DOHH2 (cell line): ENCODE measurements around the gene DNAH1.

Experiments used
- EZH2phosphoT487 ChIP-seq: fragments of 200-600 bp; sonication (generic); IDR thresholded peaks from 2 replicates; pipeline ENCODE4 v1.6.1; 2017; ENCODE audit warnings: borderline replicate concordance, mild to moderate bottlenecking, antibody characterized with exemption, low read length, moderate library complexity, mixed read lengths
- TF ChIP-seq, protein P1 (sequence below): fragments of 200-600 bp; sonication (generic); IDR thresholded peaks from one replicate; pipeline ENCODE4 v1.5.1; 2014; ENCODE audit warnings: antibody characterized with exemption, mild to moderate bottlenecking, low read depth, low read length; ENCODE audit not compliant: poor library complexity, severe bottlenecking

DNA sequence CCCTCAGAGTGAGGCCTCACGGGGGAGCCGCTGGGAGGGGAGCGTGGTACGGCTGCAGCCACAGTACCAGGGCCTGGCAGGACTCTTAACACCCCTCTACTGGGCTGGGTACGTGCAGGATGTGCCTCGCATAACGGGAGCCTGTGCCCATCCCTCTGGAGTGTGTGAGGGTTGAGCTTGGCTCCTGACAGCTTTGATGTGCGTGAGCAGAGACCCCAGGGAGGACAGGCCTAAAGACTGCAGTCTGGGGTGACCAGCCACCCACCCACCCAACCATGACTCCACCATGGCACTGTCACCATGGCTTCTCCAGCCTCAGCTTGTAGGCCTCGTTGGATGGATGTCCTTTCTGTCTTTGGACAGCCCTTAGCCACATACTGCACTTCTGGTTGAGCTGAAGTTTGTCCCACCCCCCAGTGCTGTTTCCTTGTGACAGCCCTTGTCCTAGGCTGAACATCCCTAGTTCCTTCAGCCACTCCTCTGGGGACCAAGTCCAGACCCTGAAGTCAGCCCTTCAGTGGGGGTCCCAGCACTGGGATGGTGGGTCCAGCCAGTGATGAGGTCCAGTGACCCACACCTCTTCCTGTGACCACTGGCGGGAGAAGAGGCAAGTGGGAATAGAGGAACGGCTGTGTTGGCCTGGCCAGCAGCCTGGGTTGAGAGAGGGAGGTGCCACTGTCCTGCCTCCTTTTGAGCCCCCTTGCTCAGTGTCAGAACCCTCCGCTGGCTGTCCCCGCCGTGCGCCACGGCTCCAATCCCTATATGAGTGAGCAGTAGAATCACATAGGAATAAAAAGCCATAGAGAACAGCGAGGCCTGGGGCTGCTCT, 22.4 kb upstream of the DNAH1 start:
- TF ChIP-seq, protein P1, sequence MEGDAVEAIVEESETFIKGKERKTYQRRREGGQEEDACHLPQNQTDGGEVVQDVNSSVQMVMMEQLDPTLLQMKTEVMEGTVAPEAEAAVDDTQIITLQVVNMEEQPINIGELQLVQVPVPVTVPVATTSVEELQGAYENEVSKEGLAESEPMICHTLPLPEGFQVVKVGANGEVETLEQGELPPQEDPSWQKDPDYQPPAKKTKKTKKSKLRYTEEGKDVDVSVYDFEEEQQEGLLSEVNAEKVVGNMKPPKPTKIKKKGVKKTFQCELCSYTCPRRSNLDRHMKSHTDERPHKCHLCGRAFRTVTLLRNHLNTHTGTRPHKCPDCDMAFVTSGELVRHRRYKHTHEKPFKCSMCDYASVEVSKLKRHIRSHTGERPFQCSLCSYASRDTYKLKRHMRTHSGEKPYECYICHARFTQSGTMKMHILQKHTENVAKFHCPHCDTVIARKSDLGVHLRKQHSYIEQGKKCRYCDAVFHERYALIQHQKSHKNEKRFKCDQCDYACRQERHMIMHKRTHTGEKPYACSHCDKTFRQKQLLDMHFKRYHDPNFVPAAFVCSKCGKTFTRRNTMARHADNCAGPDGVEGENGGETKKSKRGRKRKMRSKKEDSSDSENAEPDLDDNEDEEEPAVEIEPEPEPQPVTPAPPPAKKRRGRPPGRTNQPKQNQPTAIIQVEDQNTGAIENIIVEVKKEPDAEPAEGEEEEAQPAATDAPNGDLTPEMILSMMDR: no peak
- no peak for TF ChIP-seq EZH2phosphoT487
